GM23338 (cell line): Measurements from ENCODE around the gene NLGN1. TPM values are rescaled to one million over a fixed set of nuclear protein-coding genes. Genes with fewer than 3 reads are reported as not detected.

Experiments used
- ATAC-seq: fragments of 200-7000 bp; cut with Tn5 transposase; 3 replicates; pipeline ENCODE4 v1.9.1; 2020
- DNase-seq: peaks from one replicate; pipeline ENCODE4 v3.0.0-alpha.2; 2015; ENCODE audit warnings: low spot score
- H2AFZ ChIP-seq: fragments of 200-600 bp; sonication (generic); 2 replicates; pipeline ENCODE4 v1.8.0; 2016; ENCODE audit warnings: antibody characterized with exemption, mild to moderate bottlenecking, moderate library complexity
- H3F3A ChIP-seq: fragments of 200-600 bp; sonication (generic); replicated peaks from 2 replicates; pipeline ENCODE4 v1.8.0; 2017; ENCODE audit warnings: antibody characterized with exemption, mixed run types, low read depth
- H3K27ac ChIP-seq: fragments of 200-600 bp; sonication (generic); 2 replicates; pipeline ENCODE4 v1.6.1; 2016; ENCODE audit warnings: low read depth
- H3K27me3 ChIP-seq: fragments of 200-600 bp; sonication (generic); 2 replicates; pipeline ENCODE4 v1.8.0; 2016; ENCODE audit warnings: mild to moderate bottlenecking, mixed run types, moderate library complexity; ENCODE audit not compliant: insufficient read depth
- H3K36me3 ChIP-seq: fragments of 200-600 bp; sonication (generic); 2 replicates; pipeline ENCODE4 v1.8.0; 2016; ENCODE audit warnings: mild to moderate bottlenecking; ENCODE audit not compliant: insufficient read depth
- H3K4me1 ChIP-seq: fragments of 200-600 bp; sonication (generic); 2 replicates; pipeline ENCODE4 v1.8.0; 2016; ENCODE audit warnings: mild to moderate bottlenecking, moderate library complexity; ENCODE audit not compliant: insufficient read depth
- H3K4me2 ChIP-seq: fragments of 200-600 bp; sonication (generic); 2 replicates; pipeline ENCODE4 v1.7.1; 2017; ENCODE audit warnings: mixed run types
- H3K4me3 ChIP-seq: fragments of 200-600 bp; sonication (generic); 2 replicates; pipeline ENCODE4 v1.6.1; 2016; ENCODE audit warnings: mixed run types
- H3K79me2 ChIP-seq: fragments of 200-600 bp; sonication (generic); replicated peaks from 2 replicates; pipeline ENCODE4 v1.8.0; 2017; ENCODE audit warnings: mild to moderate bottlenecking; ENCODE audit not compliant: insufficient read depth
- H3K9me2 ChIP-seq: fragments of 200-600 bp; sonication (generic); 2 replicates; pipeline ENCODE4 v1.8.0; 2017; ENCODE audit not compliant: insufficient read depth
- H4K20me1 ChIP-seq: fragments of 200-600 bp; sonication (generic); replicated peaks from 2 replicates; pipeline ENCODE4 v1.8.0; 2017; ENCODE audit warnings: mild to moderate bottlenecking; ENCODE audit not compliant: insufficient read depth
- H3K27ac Mint-ChIP-seq: 2 replicates; pipeline ENCODE4 v1.8.0; 2020; ENCODE audit warnings: inconsistent platforms, mild to moderate bottlenecking, moderate library complexity, mixed read lengths
- H3K27me3 Mint-ChIP-seq: 3 replicates; pipeline ENCODE4 v1.8.0; 2022; ENCODE audit warnings: low read depth, mild to moderate bottlenecking, moderate library complexity, mixed read lengths, inconsistent platforms; ENCODE audit not compliant: insufficient read depth, poor library complexity
- H3K36me3 Mint-ChIP-seq: 3 replicates; pipeline ENCODE4 v1.8.0; 2021; ENCODE audit warnings: low read depth, mild to moderate bottlenecking, inconsistent platforms, moderate library complexity, mixed read lengths
- H3K4me1 Mint-ChIP-seq: 3 replicates; pipeline ENCODE4 v1.8.0; 2020; ENCODE audit warnings: mild to moderate bottlenecking, inconsistent platforms, mixed read lengths
- H3K4me3 Mint-ChIP-seq: 3 replicates; pipeline ENCODE4 v1.8.0; 2021; ENCODE audit warnings: moderate library complexity, mild to moderate bottlenecking, inconsistent platforms, mixed read lengths
- H3K9me3 Mint-ChIP-seq: 3 replicates; pipeline ENCODE4 v1.8.0; 2020; ENCODE audit warnings: moderate library complexity, mild to moderate bottlenecking, inconsistent platforms, mixed read lengths
- CREB1 ChIP-seq: fragments of 250-450 bp; sonication (Bioruptor Pico); IDR thresholded peaks from 2 replicates; pipeline ENCODE4 v1.5.0; 2020; ENCODE audit warnings: low read depth, mild to moderate bottlenecking, moderate library complexity
- EZH2 ChIP-seq: fragments of 200-600 bp; sonication (generic); IDR thresholded peaks from one replicate; pipeline ENCODE4 v1.8.0; 2017; ENCODE audit warnings: antibody characterized with exemption, mild to moderate bottlenecking, low read depth; ENCODE audit not compliant: unreplicated experiment
- EZH2phosphoT487 ChIP-seq: fragments of 200-600 bp; sonication (generic); IDR thresholded peaks from one replicate; pipeline ENCODE4 v1.8.1; 2018; ENCODE audit warnings: antibody characterized with exemption; ENCODE audit not compliant: unreplicated experiment
- JUNB ChIP-seq: IDR thresholded peaks from one replicate; pipeline ENCODE4 v1.6.1; 2016; ENCODE audit warnings: antibody characterized with exemption; ENCODE audit not compliant: unreplicated experiment
- NANOG ChIP-seq: IDR thresholded peaks from 2 replicates; pipeline ENCODE4 v1.6.1; 2016; ENCODE audit warnings: antibody characterized with exemption, borderline replicate concordance
- POLR2AphosphoS5 ChIP-seq: IDR thresholded peaks from 2 replicates; pipeline ENCODE4 v1.6.1; 2016; ENCODE audit warnings: antibody characterized with exemption, low read depth
- STAT1 ChIP-seq: IDR thresholded peaks from one replicate; pipeline ENCODE4 v1.6.1; 2016; ENCODE audit warnings: antibody characterized with exemption; ENCODE audit not compliant: unreplicated experiment
- ZNF114 ChIP-seq: fragments of 250-450 bp; sonication (Bioruptor Pico); IDR thresholded peaks from 2 replicates; pipeline ENCODE4 v1.5.0; 2020; ENCODE audit warnings: mild to moderate bottlenecking, moderate library complexity
- ZNF331 ChIP-seq: fragments of 250-450 bp; sonication (Bioruptor Pico); IDR thresholded peaks from 2 replicates; pipeline ENCODE4 v1.5.0; 2020; ENCODE audit warnings: low read depth, mild to moderate bottlenecking, moderate library complexity
- polyA plus RNA-seq: library from polyadenylated mRNA; unstranded; fragments of >200 nt; fragmentation: Nextera tagmentation; extraction: Ambion mirVana; gene quantifications from 2 replicates; pipeline ENCODE4 v1.2.1, GENCODE V29; 2016
- total RNA-seq: library from RNA; depleted of rRNA; stranded (reverse); fragments of >200 nt; shearing (Covaris generic); gene quantifications from 2 replicates; pipeline ENCODE4 v1.2.3, GENCODE V29; 2014
- TF ChIP-seq, protein P1 (sequence below): IDR thresholded peaks from one replicate; pipeline ENCODE4 v1.6.1; 2018; ENCODE audit warnings: antibody characterized with exemption; ENCODE audit not compliant: unreplicated experiment
- TF ChIP-seq, protein P2 (sequence below): fragments of 250-450 bp; sonication (Bioruptor Pico); IDR thresholded peaks from 2 replicates; pipeline ENCODE4 v1.5.0; 2020; ENCODE audit warnings: mild to moderate bottlenecking, moderate library complexity
- TF ChIP-seq, protein P3 (sequence below): IDR thresholded peaks from 2 replicates; pipeline ENCODE4 v1.6.1; 2016; ENCODE audit warnings: antibody characterized with exemption
- TF ChIP-seq, protein P4 (sequence below), 2 experiments: fragments of 200-600 bp in 1 of 2; sonication (generic) in 1 of 2; conservative IDR thresholded peaks; 2 replicates each; pipeline versions ENCODE4 v1.5.1 to v1.6.1; 2016 to 2017; ENCODE audit warnings: antibody characterized with exemption in 2 of 2, low read depth in 2 of 2, mild to moderate bottlenecking in 2 of 2, moderate library complexity in 1 of 2

Gene NLGN1
- total and polyA plus RNA-seq, 2 experiments from 2014 or later: 6.5 to 18.6 TPM

DNA sequence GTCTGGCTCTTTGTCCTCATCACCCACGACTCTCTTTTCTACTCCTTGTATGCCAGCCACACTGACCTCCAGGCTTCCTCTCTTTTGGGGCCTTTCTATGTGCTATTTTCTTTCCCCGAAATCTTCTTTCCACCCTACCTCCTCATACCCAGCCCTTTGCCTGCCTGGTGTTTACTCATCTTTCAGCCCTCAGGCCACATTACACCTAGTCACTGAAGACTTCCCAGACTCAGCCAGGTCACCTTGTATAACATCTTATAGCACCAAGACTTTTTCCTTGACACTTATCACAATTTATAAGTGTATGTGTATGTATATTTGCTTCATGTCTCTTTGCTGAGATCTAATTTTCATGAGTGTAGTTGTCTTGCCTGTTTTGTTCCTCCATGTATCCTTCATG lies 396.4 kb downstream of the NLGN1 start:
- Histone ChIP-seq H3K4me1 (peaks cover 28% of the 10 kb centered on the region), H4K20me1 (no peaks in the 10 kb centered on the region), H3F3A (no peaks in the 10 kb centered on the region), H3K27me3 (no peaks in the 10 kb centered on the region), H2AFZ (no peak overlapping the region), H3K9me2 (no peaks in the 10 kb centered on the region), H3K4me2 (no peak overlapping the region), H3K27ac (no peak overlapping the region), H3K36me3 (no peaks in the 10 kb centered on the region), H3K4me3 (no peak overlapping the region), H3K79me2 (no peaks in the 10 kb centered on the region)
- Mint-ChIP-seq H3K27me3 (peaks cover 6% of the 10 kb centered on the region), H3K4me1 (peaks cover 31% of the 10 kb centered on the region), H3K4me3 (no peak overlapping the region), H3K9me3 (no peaks in the 10 kb centered on the region), H3K27ac (no peak overlapping the region), H3K36me3 (no peaks in the 10 kb centered on the region)
- ATAC-seq: no peak
- DNase-seq: no peak
- TF ChIP-seq NANOG (no peak), STAT1 (no peak), JUNB (no peak), EZH2phosphoT487 (no peak), ZNF331 (no peak), CREB1 (no peak), EZH2 (no peak), ZNF114 (CRISPR knock-in tag) (no peak), POLR2AphosphoS5 (no peak)
- TF ChIP-seq, protein P1, sequence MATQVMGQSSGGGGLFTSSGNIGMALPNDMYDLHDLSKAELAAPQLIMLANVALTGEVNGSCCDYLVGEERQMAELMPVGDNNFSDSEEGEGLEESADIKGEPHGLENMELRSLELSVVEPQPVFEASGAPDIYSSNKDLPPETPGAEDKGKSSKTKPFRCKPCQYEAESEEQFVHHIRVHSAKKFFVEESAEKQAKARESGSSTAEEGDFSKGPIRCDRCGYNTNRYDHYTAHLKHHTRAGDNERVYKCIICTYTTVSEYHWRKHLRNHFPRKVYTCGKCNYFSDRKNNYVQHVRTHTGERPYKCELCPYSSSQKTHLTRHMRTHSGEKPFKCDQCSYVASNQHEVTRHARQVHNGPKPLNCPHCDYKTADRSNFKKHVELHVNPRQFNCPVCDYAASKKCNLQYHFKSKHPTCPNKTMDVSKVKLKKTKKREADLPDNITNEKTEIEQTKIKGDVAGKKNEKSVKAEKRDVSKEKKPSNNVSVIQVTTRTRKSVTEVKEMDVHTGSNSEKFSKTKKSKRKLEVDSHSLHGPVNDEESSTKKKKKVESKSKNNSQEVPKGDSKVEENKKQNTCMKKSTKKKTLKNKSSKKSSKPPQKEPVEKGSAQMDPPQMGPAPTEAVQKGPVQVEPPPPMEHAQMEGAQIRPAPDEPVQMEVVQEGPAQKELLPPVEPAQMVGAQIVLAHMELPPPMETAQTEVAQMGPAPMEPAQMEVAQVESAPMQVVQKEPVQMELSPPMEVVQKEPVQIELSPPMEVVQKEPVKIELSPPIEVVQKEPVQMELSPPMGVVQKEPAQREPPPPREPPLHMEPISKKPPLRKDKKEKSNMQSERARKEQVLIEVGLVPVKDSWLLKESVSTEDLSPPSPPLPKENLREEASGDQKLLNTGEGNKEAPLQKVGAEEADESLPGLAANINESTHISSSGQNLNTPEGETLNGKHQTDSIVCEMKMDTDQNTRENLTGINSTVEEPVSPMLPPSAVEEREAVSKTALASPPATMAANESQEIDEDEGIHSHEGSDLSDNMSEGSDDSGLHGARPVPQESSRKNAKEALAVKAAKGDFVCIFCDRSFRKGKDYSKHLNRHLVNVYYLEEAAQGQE: no peak
- TF ChIP-seq, protein P2, sequence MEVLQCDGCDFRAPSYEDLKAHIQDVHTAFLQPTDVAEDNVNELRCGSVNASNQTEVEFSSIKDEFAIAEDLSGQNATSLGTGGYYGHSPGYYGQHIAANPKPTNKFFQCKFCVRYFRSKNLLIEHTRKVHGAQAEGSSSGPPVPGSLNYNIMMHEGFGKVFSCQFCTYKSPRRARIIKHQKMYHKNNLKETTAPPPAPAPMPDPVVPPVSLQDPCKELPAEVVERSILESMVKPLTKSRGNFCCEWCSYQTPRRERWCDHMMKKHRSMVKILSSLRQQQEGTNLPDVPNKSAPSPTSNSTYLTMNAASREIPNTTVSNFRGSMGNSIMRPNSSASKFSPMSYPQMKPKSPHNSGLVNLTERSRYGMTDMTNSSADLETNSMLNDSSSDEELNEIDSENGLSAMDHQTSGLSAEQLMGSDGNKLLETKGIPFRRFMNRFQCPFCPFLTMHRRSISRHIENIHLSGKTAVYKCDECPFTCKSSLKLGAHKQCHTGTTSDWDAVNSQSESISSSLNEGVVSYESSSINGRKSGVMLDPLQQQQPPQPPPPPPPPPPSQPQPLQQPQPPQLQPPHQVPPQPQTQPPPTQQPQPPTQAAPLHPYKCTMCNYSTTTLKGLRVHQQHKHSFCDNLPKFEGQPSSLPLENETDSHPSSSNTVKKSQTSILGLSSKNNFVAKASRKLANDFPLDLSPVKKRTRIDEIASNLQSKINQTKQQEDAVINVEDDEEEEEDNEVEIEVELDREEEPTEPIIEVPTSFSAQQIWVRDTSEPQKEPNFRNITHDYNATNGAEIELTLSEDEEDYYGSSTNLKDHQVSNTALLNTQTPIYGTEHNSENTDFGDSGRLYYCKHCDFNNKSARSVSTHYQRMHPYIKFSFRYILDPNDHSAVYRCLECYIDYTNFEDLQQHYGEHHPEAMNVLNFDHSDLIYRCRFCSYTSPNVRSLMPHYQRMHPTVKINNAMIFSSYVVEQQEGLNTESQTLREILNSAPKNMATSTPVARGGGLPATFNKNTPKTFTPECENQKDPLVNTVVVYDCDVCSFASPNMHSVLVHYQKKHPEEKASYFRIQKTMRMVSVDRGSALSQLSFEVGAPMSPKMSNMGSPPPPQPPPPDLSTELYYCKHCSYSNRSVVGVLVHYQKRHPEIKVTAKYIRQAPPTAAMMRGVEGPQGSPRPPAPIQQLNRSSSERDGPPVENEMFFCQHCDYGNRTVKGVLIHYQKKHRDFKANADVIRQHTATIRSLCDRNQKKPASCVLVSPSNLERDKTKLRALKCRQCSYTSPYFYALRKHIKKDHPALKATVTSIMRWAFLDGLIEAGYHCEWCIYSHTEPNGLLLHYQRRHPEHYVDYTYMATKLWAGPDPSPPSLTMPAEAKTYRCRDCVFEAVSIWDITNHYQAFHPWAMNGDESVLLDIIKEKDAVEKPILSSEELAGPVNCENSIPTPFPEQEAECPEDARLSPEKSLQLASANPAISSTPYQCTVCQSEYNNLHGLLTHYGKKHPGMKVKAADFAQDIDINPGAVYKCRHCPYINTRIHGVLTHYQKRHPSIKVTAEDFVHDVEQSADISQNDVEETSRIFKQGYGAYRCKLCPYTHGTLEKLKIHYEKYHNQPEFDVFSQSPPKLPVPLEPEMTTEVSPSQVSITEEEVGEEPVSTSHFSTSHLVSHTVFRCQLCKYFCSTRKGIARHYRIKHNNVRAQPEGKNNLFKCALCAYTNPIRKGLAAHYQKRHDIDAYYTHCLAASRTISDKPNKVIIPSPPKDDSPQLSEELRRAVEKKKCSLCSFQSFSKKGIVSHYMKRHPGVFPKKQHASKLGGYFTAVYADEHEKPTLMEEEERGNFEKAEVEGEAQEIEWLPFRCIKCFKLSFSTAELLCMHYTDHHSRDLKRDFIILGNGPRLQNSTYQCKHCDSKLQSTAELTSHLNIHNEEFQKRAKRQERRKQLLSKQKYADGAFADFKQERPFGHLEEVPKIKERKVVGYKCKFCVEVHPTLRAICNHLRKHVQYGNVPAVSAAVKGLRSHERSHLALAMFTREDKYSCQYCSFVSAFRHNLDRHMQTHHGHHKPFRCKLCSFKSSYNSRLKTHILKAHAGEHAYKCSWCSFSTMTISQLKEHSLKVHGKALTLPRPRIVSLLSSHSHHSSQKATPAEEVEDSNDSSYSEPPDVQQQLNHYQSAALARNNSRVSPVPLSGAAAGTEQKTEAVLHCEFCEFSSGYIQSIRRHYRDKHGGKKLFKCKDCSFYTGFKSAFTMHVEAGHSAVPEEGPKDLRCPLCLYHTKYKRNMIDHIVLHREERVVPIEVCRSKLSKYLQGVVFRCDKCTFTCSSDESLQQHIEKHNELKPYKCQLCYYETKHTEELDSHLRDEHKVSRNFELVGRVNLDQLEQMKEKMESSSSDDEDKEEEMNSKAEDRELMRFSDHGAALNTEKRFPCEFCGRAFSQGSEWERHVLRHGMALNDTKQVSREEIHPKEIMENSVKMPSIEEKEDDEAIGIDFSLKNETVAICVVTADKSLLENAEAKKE: no peak
- TF ChIP-seq, protein P3, sequence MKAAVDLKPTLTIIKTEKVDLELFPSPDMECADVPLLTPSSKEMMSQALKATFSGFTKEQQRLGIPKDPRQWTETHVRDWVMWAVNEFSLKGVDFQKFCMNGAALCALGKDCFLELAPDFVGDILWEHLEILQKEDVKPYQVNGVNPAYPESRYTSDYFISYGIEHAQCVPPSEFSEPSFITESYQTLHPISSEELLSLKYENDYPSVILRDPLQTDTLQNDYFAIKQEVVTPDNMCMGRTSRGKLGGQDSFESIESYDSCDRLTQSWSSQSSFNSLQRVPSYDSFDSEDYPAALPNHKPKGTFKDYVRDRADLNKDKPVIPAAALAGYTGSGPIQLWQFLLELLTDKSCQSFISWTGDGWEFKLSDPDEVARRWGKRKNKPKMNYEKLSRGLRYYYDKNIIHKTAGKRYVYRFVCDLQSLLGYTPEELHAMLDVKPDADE: no peak
- TF ChIP-seq, protein P4, sequence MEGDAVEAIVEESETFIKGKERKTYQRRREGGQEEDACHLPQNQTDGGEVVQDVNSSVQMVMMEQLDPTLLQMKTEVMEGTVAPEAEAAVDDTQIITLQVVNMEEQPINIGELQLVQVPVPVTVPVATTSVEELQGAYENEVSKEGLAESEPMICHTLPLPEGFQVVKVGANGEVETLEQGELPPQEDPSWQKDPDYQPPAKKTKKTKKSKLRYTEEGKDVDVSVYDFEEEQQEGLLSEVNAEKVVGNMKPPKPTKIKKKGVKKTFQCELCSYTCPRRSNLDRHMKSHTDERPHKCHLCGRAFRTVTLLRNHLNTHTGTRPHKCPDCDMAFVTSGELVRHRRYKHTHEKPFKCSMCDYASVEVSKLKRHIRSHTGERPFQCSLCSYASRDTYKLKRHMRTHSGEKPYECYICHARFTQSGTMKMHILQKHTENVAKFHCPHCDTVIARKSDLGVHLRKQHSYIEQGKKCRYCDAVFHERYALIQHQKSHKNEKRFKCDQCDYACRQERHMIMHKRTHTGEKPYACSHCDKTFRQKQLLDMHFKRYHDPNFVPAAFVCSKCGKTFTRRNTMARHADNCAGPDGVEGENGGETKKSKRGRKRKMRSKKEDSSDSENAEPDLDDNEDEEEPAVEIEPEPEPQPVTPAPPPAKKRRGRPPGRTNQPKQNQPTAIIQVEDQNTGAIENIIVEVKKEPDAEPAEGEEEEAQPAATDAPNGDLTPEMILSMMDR (conservative IDR thresholded peaks at IDR 0.05; ENCODE audit: low read depth in 2 of 2): no peak
